GM21367 (cell line): ENCODE data around the gene RPS21.
"Not testable (repeated sequence)": the region's sequence is repeated elsewhere in the genome, so short reads cannot be mapped to it uniquely, and the experiment has no call there.

Source experiments
- ATAC-seq: cut with Tn5 transposase; IDR thresholded peaks from one replicate; pipeline ENCODE4 v1.9.1; 2021; ENCODE audit not compliant: unreplicated experiment

Gene RPS21

GRCh38 chr20:62424249-62425107, 37.6 kb downstream of the RPS21 start:
- no peak for ATAC-seq

DNA sequence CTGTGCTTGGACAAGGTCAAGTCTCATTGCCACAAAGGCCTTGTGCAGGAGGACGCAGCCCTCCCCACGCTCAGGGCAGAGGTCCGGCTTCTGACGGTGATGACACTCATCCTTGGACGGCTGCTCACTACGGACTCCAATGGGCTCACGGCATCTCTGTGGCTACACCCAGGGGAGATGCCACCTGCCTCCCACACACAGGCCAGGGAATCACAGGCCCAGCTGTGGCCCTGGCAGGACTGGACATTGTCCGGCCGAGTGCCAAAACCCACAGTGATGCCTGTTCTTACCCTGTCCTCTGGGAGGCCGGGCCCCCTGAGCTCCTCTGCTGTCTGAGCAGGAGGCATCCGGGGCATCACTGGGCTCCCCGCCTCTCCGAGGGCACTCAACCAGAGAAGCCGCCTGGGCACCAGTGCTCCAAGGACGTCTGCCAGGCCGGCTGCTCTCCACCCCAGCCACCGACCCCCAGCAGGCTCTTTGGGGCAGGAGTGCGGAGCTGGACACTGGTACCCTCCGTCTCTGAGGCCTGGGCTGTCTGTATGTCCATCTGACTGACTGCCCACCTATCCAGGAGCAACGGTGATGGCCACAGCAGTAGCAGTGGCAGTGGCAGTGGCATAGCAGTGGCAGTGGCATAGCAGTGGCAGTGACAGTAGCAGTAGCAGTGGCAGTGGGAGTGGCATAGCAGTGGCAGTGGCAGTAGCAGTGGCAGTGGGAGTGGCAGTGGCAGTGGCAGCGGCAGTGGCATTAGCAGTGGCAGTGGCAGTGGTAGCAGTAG, 38.6 kb downstream of the RPS21 start:
- ATAC-seq, result no peak

DNA sequence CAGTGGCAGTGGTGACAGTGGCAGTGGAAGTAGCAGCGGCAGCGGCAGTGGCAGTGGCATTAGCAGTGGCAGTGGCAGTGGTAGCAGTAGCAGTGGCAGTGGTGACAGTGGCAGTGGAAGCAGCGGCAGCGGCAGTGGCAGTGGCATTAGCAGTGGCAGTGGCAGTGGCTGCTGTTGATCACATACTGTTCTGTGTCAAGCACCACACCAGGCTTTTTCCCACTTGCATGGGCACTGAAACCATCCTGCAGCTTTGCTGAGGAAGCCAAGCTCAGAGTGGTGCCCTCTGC, 39.1 kb downstream of the RPS21 start:
- ATAC-seq, result not testable (repeated sequence)

DNA sequence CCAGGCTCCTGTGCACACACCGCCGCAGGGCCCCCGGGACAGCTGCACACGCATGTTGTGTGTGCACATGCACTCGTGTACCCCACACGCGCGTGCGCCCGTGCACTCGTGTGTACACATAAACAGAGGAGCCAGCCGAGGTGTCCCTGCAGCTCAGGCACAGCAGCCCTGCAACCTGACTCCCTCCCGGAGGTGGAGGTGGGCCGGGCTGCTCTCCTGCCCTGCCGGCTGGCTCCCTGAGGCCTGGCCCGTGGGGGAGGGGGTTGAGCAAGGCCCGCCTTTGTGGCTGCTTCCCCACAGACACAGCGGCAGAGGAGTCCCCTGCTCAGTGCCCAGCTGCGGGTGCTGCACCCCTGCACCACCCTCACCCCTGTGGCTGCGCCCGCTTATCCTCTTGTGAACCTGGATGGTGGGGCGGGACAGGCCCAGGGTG, 39.8 kb downstream of the RPS21 start:
- no peak for ATAC-seq

GRCh38 chr20:62427172-62428001, 40.5 kb downstream of the RPS21 start, which contains the start of gene RBBP8NL:
Gene RBBP8NL (minus strand): TSS chr20:62427539. CDS start chr20:62419647, 7,892 bp downstream.
- ATAC-seq, result no peak

GRCh38 chr20:62428002-62428372, 41.1 kb downstream of the RPS21 start:
- ATAC-seq, result no peak

DNA sequence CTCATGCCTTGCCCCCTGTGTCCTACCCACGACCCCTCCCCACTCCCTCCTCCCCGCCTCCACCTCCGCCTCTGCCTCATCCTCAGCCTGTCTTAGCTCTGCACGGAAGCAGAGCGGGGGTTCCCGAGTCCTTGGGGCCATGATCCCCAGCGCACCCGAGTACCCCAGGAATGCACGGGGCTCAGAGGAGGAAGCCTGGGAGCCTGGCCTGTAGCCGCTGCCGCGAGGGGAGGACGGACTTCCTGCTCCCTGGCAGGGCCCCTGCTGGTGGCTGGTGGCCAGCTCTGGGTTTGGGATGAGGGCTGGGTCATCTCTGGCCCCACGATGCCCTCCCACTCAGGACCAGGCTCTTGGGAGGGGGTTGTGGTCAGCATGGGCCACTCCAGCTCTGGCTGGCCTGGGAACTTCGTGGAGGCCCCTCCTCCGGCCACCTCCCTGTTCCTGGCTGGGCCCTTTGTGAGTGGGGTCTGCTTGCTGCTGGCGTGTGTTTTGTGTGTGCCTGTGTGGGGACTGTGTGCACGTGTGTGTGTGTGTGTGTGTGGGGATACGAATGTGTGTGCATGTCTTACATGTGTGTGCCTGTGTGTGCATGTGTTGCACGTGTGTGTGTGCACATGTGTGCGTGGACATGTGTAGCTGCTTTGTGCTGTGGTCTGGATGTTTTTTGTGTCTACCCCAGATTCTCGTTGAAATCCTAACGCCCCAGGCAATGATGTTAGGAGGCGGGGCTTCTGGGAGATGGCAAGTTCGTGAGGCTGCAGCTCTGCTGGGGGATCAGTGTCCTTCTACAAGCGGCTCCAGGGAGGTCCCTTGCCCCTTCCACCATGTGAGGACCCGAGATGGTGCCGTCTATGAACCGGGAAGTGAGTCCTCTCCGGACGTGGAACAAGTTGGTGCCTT, 41.7 kb downstream of the RPS21 start:
- ATAC-seq, result no peak

DNA sequence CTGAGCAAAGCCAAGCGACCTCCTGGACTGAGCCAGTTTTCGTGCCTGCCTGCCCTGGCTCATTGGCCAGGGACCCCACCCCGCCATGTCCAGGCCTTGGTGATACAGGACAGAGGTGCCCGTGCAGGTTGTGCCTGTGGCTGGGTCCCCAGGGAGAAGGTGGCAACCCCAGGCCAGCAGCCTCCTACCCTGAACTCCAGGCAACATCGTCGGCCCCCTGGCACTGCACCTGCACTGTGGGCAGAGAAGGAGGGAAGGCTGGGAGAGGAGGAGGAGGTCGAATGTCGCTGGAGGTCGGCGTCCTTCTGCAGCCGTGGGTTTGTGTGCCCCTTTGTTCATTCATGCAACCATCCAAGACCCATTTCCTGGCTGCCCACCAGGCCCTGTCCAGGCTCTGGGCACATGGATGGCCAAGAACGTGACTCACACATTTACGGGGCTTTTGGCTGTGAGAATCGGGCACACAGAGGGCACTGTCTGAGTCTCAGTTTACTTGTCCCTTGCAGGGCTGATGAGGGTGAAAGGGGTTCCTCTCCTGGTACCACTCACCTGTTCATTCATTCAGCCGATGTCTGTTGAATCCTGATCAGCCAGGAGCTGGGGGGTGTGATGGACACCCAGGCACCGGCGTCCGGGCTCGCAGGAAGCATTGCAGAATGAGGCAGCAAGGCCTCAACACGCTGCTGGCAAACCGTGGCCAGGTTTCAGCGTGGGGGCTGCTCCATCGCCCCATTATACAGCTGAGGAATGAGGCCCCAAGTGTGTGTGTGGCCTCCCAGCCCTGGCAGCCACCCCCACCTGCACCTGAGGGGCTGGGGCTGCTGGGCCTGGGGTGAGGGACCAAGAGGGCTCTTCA, 42.8 kb downstream of the RPS21 start:
- ATAC-seq, result no peak

GRCh38 chr20:62430311-62430853, 43.5 kb downstream of the RPS21 start:
- no peak for ATAC-seq

DNA sequence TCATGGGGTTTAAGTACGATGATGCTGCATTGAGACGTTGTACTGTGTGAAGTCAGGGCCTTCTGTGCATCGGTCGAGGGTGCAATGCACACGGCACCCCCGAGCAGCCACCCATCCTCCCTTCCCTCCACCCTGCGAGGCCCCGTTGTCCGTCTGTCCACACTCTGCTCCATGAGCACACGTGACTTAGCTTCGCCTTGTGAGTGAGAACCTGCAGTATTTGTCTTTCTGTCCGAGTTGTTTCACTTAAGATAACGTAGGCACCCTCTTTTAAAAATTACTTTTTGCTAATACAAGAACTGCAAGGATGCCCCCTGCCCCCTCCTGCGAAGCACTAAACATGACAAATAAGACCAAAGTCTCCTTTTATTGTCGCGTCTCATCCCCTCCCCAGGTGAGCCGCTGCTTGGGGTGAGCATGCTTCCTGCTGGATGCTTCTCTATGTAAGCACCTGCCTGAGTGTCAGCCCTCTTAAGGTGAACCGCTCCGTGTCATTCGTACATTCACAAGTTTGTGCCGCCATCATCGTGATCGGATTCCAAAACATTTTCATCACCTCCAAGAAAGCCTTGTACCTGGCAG, 44.1 kb downstream of the RPS21 start:
- no peak for ATAC-seq

DNA sequence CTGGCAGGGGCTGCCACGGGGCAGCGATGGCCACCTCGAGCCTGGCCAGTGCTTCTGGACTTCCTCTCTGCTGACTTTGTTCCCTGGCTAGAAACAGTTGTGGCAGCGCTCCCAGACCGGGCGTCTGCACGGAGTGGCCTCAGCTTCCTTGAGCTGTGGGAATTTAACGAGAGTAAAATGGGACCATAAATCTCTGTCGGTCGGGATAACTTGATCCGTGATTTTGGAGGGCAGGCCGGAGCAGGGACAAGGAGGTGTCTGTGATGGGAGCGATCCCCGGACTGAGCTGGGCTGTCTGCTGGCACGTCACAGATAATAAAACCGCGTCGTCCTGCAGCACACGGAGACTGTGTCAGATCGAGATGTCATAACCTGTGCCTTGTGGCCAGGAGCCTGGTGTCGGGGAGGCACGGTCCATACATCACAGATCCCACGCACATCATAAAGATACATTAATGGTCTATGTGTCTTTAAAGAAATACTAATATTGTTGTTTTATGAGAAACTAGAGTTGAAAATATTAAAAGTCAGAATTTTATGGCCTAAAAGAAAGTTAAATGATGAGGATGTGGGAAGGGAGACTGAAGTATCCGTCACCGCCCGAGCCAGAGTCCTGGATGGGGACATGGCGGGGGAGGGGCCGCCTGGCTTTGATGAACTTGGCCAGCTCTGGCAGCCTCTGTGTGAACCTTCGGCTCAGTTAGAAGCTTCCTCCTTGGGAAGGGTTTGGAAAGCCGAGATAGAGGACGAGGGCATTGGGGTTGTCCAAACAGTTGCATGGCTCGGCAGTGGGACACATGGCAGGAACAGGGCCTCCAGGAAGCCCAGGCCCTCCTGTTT, 47.0 kb downstream of the RPS21 start:
- ATAC-seq, result no peak

DNA sequence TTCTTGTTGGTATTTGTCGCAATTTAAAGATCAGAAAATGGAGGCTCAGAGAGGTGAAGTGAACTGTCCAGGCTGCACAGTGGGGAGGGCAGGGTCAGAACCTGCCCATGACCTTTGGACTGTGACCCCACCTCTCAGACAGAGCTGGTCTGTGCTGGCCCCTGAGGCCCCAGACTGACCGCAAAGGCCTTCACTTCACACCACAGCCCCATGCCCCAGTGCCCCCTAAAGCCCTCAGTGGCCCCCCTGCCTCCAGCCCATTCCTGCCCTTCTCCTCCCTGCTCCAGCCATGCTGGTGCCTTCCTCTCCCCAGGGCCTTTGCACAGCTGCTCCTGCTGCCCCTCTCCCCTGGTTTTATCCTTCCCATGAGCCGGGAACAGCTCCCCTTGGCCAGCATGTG, 49.8 kb downstream of the RPS21 start:
- ATAC-seq, result no peak

DNA sequence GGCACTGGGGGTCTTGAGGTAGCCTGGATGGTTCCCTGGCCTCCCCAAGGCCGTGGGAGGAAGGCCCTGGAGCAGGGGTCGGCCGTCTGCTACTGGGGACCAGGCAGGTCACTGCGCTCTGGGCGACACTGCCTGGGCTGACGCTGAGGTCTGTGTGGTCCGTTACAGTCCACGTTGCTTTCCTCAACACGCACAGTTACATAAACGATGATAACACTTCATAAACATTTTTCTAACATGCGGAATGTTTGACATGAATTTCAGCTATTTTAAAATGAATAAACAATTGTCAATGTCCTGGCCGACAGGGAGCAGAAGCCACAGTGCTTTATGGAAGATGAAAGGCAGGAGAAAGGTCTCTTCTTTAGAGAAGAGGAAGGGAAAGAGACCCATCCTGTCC, 50.6 kb downstream of the RPS21 start:
- ATAC-seq, result no peak

DNA sequence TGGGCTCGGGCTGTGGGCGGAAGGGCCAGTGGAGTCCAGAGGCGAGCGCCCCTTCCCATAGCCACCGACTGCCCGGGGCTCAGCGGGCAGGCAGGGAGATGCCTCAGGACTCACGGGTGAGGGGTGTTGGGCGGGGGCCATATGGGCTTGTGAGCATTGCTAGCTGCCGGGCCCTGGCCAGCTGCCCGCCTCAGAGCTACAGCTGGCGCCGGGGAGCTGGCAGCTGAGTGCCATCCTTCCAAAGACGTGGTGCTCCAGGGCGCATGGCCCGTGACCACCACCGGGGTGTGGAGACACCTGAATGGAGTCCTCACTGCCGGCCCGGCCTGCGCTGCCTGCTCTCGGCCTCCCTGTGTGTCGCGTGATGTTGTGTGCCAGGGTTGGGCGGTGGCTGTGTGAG, 51.0 kb downstream of the RPS21 start:
- ATAC-seq, result no peak
